ENCODE results near the gene ABCC3. TPM values are rescaled to one million over a fixed set of nuclear protein-coding genes. Genes with fewer than 3 reads are reported as not detected.
A peak's percentile ranks its signal among the peaks of the same experiment; 100 is the strongest.

The ABCC3 gene
- total RNA-seq, 1 experiment from 2014 or later = 66.2 TPM

- peaks cover 84 to 98% of the 10 kb centered on the region in 2 experiments for H3K4me1 ChIP-seq (ENCODE audit: control insufficient read depth in 1 of 2, insufficient read depth in 2 of 2, low read length in 2 of 2)
- intact Hi-C loops (cut with micrococcal nuclease) = loop anchor here (2.0 kb wide), 1 partner anchor 47 kb away; no protein-coding TSS in a partner anchor
- ChIA-PET CTCF (interaction anchor here (1.2 to 2.3 kb wide), 7 partner anchors 9 to 486 kb away, joined by 3 to 11 read pairs (median 6); partner anchors contain the start of gene EPN3), POLR2A (interaction anchor here (0.6 to 4.9 kb wide), 11 partner anchors 15 to 1019 kb away, joined by 3 to 36 read pairs (median 5); partner anchors contain the start of gene LUC7L3), RAD21 (ENCODE audit: low non-redundant PET in 1 of 2, low total read pairs in 2 of 2, uncharacterized antibody in 2 of 2, unreplicated experiment in 2 of 2) (interaction anchor here (0.7 to 1.1 kb wide), 3 partner anchors 47 to 135 kb away, joined by 3 to 4 read pairs (median 3); no protein-coding TSS in a partner anchor)
- H3K27me3 ChIP-seq (ENCODE audit: insufficient read depth, low read length) = no peaks in the 10 kb centered on the region
- H3K27ac ChIP-seq (ENCODE audit: low read depth, low read length) = peak overlapping the region; percentile 97
- TSS peak; percentile 75 for BruUV-seq (replicated peaks)
- no peak overlapping the region for H2AFZ ChIP-seq (ENCODE audit: low read depth, low read length, poor library complexity, severe bottlenecking)
- no peaks in the 10 kb centered on the region for H3K9me3 ChIP-seq (ENCODE audit: control insufficient read depth in 1 of 2, insufficient read depth in 1 of 2, low read depth in 1 of 2, low read length in 2 of 2)
- DNase-seq (ENCODE audit: low read depth, low spot score) (no peak), ATAC-seq (no peak)
- no peaks in the 10 kb centered on the region for H3K9me2 ChIP-seq (ENCODE audit: insufficient read depth)
- H3K79me2 ChIP-seq (ENCODE audit: insufficient read depth, low read length) = no peaks in the 10 kb centered on the region
- H3K9ac ChIP-seq (ENCODE audit: low read length) = peak overlapping the region; percentile 71
- H4K20me1 ChIP-seq (ENCODE audit: insufficient read depth) = no peaks in the 10 kb centered on the region
- peak overlapping the region; percentile 79 for H3K4me2 ChIP-seq (ENCODE audit: low read length)
- peak overlapping the region; percentile 13 to 46 for H3K4me3 ChIP-seq (replicated peaks in 1 of 2; ENCODE audit: low read depth in 1 of 2, low read length in 2 of 2)
- 0 out of 4 replicates have a peak, but pooled peaks cover 0 to 4% of the 10 kb centered on the region in 2 experiments for H3K36me3 ChIP-seq (ENCODE audit: control insufficient read depth in 1 of 2, insufficient read depth in 2 of 2, low read length in 2 of 2)
- TF ChIP-seq CBX3 (IDR thresholded peaks at IDR 0.05; ENCODE audit: low read depth) (no peak), YY1 (IDR thresholded peaks at IDR 0.05; ENCODE audit: extremely low read depth, insufficient replicate concordance, low read depth, low read length) (no peak), CEBPB (IDR thresholded peaks at IDR 0.05; ENCODE audit: low read depth) (no peak), EGR1 (IDR thresholded peaks at IDR 0.05; ENCODE audit: low read depth) (no peak; the same call in none of the 2 replicates), CTCF (IDR thresholded peaks at IDR 0.05 in 2 of 3, conservative IDR thresholded peaks at IDR 0.05 in 1 of 3; ENCODE audit: borderline replicate concordance in 1 of 3, insufficient read depth in 1 of 3, low read depth in 2 of 3, low read length in 2 of 3) (no peak), ZNF274 (IDR thresholded peaks at IDR 0.05; ENCODE audit: low read depth, low read length) (no peak), EZH2 (IDR thresholded peaks at IDR 0.05) (no peak), POLR2A (IDR thresholded peaks at IDR 0.05; ENCODE audit: borderline replicate concordance, extremely low read depth, insufficient read depth, insufficient read length) (no peak), POLR2AphosphoS5 (IDR thresholded peaks at IDR 0.05; ENCODE audit: low read depth, low read length) (no peak), ZBTB33 (IDR thresholded peaks at IDR 0.05; ENCODE audit: extremely low read depth, insufficient replicate concordance, low read length) (no peak), ELF1 (IDR thresholded peaks at IDR 0.05; ENCODE audit: borderline replicate concordance, low read depth) (no peak), SIN3A (IDR thresholded peaks at IDR 0.05; ENCODE audit: low read depth) (no peak), JUND (IDR thresholded peaks at IDR 0.05) (no peak), REST (IDR thresholded peaks at IDR 0.05; ENCODE audit: low read depth) (no peak), RAD21 (IDR thresholded peaks at IDR 0.05; ENCODE audit: low read depth) (no peak), ATF3 (IDR thresholded peaks at IDR 0.05) (no peak), SRF (IDR thresholded peaks at IDR 0.05; ENCODE audit: low read depth) (no peak), FOSL1 (IDR thresholded peaks at IDR 0.05; ENCODE audit: low read depth) (no peak)
These were observed 51.2 kb downstream of the ABCC3 start for GRCh38 chr17:50685691-50686493.
